ENCODE measurements around the gene ZNF783. TPM values are rescaled to one million over a fixed set of nuclear protein-coding genes. Genes with fewer than 3 reads are reported as not detected.

The ZNF783 gene
- total and polyA plus RNA-seq, 2 donors (not counting 1 experiment from before 2014, with no cell fraction given): 3.3 to 11.4 TPM

- peaks cover 2% of the 10 kb centered on the region for H3K4me1 ChIP-seq (ENCODE audit: control insufficient read depth, extremely low read depth, insufficient read depth, low read length)
- H2AFZ ChIP-seq (ENCODE audit: low read length): no peak overlapping the region
- no peak overlapping the region for H3K9ac ChIP-seq (ENCODE audit: insufficient read depth, low read length)
- H3K27me3 ChIP-seq (ENCODE audit: control insufficient read depth, insufficient read depth, low read length): no peaks in the 10 kb centered on the region
- H4K20me1 ChIP-seq (ENCODE audit: control insufficient read depth, extremely low read depth, insufficient read depth, low read length): no peaks in the 10 kb centered on the region
- peaks cover 14% of the 10 kb centered on the region for H3K36me3 ChIP-seq (ENCODE audit: control insufficient read depth, insufficient read depth, low read length)
- H3K79me2 ChIP-seq (ENCODE audit: control insufficient read depth, insufficient read depth, low read length): no peaks in the 10 kb centered on the region
- H3K4me2 ChIP-seq (ENCODE audit: extremely low read depth, insufficient read depth, low read length): no peak overlapping the region
- TF ChIP-seq EZH2 (IDR thresholded peaks at IDR 0.05; ENCODE audit: low read length, missing control alignments): no peak
- TF ChIP-seq, protein P1, sequence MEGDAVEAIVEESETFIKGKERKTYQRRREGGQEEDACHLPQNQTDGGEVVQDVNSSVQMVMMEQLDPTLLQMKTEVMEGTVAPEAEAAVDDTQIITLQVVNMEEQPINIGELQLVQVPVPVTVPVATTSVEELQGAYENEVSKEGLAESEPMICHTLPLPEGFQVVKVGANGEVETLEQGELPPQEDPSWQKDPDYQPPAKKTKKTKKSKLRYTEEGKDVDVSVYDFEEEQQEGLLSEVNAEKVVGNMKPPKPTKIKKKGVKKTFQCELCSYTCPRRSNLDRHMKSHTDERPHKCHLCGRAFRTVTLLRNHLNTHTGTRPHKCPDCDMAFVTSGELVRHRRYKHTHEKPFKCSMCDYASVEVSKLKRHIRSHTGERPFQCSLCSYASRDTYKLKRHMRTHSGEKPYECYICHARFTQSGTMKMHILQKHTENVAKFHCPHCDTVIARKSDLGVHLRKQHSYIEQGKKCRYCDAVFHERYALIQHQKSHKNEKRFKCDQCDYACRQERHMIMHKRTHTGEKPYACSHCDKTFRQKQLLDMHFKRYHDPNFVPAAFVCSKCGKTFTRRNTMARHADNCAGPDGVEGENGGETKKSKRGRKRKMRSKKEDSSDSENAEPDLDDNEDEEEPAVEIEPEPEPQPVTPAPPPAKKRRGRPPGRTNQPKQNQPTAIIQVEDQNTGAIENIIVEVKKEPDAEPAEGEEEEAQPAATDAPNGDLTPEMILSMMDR (conservative IDR thresholded peaks at IDR 0.05 in 1 of 2, IDR thresholded peaks at IDR 0.05 in 1 of 2; ENCODE audit: low read depth in 1 of 2, low read length in 2 of 2): no peak
- no peaks in the 10 kb centered on the region for H3K9me3 ChIP-seq (ENCODE audit: control insufficient read depth, insufficient read depth, low read depth, low read length)
- no peak overlapping the region for H3K4me3 ChIP-seq (replicated peaks in 1 of 4; ENCODE audit: control extremely low read depth in 1 of 4, insufficient read depth in 1 of 4, low read depth in 3 of 4, low read length in 4 of 4)
- DNase-seq (ENCODE audit: low read depth in 2 of 2): no peak
- H3K27ac ChIP-seq (ENCODE audit: insufficient read depth, low read length): no peak overlapping the region
Observed at GRCh38 chr7:149253665-149254064, 8.3 kb upstream of the ZNF783 start.

- H3K4me1 ChIP-seq (ENCODE audit: control insufficient read depth, extremely low read depth, insufficient read depth, low read length): peaks cover 2% of the 10 kb centered on the region
- TF ChIP-seq, protein P1 (conservative IDR thresholded peaks at IDR 0.05 in 1 of 2, IDR thresholded peaks at IDR 0.05 in 1 of 2; ENCODE audit: low read depth in 1 of 2, low read length in 2 of 2): no peak
- no peak for TF ChIP-seq EZH2 (IDR thresholded peaks at IDR 0.05; ENCODE audit: low read length, missing control alignments)
- no peak overlapping the region for H3K27ac ChIP-seq (ENCODE audit: insufficient read depth, low read length)
- H3K4me2 ChIP-seq (ENCODE audit: extremely low read depth, insufficient read depth, low read length): no peak overlapping the region
- H4K20me1 ChIP-seq (ENCODE audit: control insufficient read depth, extremely low read depth, insufficient read depth, low read length): no peaks in the 10 kb centered on the region
- no peak overlapping the region for H2AFZ ChIP-seq (ENCODE audit: low read length)
- H3K79me2 ChIP-seq (ENCODE audit: control insufficient read depth, insufficient read depth, low read length): no peaks in the 10 kb centered on the region
- no peak overlapping the region for H3K4me3 ChIP-seq (replicated peaks in 1 of 4; ENCODE audit: control extremely low read depth in 1 of 4, insufficient read depth in 1 of 4, low read depth in 3 of 4, low read length in 4 of 4)
- DNase-seq (ENCODE audit: low read depth in 2 of 2): no peak
- no peaks in the 10 kb centered on the region for H3K9me3 ChIP-seq (ENCODE audit: control insufficient read depth, insufficient read depth, low read depth, low read length)
- H3K27me3 ChIP-seq (ENCODE audit: control insufficient read depth, insufficient read depth, low read length): no peaks in the 10 kb centered on the region
- H3K36me3 ChIP-seq (ENCODE audit: control insufficient read depth, insufficient read depth, low read length): peaks cover 14% of the 10 kb centered on the region
- no peak overlapping the region for H3K9ac ChIP-seq (ENCODE audit: insufficient read depth, low read length)
Observed at GRCh38 chr7:149254181-149254858, 7.7 kb upstream of the ZNF783 start.

DNA sequence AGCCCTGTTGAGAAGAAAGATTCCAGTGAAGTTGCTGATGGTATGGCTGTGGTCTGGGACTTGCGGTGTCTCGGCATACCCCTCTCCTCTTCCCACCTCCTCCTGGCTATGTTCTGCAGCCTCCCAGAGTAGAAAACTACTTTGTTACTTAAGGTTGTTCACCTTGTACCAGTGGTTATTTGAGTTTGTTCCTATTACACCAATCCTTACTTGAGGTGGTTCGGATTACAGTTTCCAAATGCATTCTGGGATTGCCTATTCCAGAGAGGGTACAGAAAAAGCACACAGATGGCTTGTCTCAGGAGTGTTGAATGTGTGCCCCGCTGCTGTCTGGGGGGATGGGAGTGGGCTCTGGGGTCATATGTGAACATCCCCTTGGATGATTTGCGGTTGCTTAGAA lies 6.8 kb upstream of the ZNF783 start:
- no peak overlapping the region for H2AFZ ChIP-seq (ENCODE audit: low read length)
- H3K4me3 ChIP-seq (replicated peaks in 1 of 4; ENCODE audit: control extremely low read depth in 1 of 4, insufficient read depth in 1 of 4, low read depth in 3 of 4, low read length in 4 of 4): no peak overlapping the region
- no peaks in the 10 kb centered on the region for H3K9me3 ChIP-seq (ENCODE audit: control insufficient read depth, insufficient read depth, low read depth, low read length)
- no peaks in the 10 kb centered on the region for H4K20me1 ChIP-seq (ENCODE audit: control insufficient read depth, extremely low read depth, insufficient read depth, low read length)
- peaks cover 14% of the 10 kb centered on the region for H3K36me3 ChIP-seq (ENCODE audit: control insufficient read depth, insufficient read depth, low read length)
- no peaks in the 10 kb centered on the region for H3K79me2 ChIP-seq (ENCODE audit: control insufficient read depth, insufficient read depth, low read length)
- no peaks in the 10 kb centered on the region for H3K27me3 ChIP-seq (ENCODE audit: control insufficient read depth, insufficient read depth, low read length)
- H3K27ac ChIP-seq (ENCODE audit: insufficient read depth, low read length): no peak overlapping the region
- H3K4me2 ChIP-seq (ENCODE audit: extremely low read depth, insufficient read depth, low read length): no peak overlapping the region
- no peak overlapping the region for H3K9ac ChIP-seq (ENCODE audit: insufficient read depth, low read length)
- H3K4me1 ChIP-seq (ENCODE audit: control insufficient read depth, extremely low read depth, insufficient read depth, low read length): peaks cover 2% of the 10 kb centered on the region
- no peak for DNase-seq (ENCODE audit: low read depth in 2 of 2)
- no peak for TF ChIP-seq EZH2 (IDR thresholded peaks at IDR 0.05; ENCODE audit: low read length, missing control alignments)
- TF ChIP-seq, protein P1 (conservative IDR thresholded peaks at IDR 0.05 in 1 of 2, IDR thresholded peaks at IDR 0.05 in 1 of 2; ENCODE audit: low read depth in 1 of 2, low read length in 2 of 2): no peak
